Naive thymus-derived CD4-positive, alpha-beta T cell (primary cell): ENCODE data around the gene TNRC6A. TPM values are rescaled to one million over a fixed set of nuclear protein-coding genes. Genes with fewer than 3 reads are reported as not detected.

Source experiments
- ATAC-seq: fragments of 150-1000 bp; cut with Tn5 transposase; 2 replicates; pipeline ENCODE4 v1.10.0; 2021; ENCODE audit warnings: mild to moderate bottlenecking, moderate library complexity
- CTCF ChIA-PET: fragments of 350-600 bp; sonication (Branson Sonifier 250); formaldehyde crosslinking; loops from one replicate; lab custom pipeline; 2021; ENCODE audit warnings: antibody characterized with exemption; lab: Charles Lee
- POLR2A ChIA-PET: fragments of 350-600 bp; sonication (Branson Sonifier 250); formaldehyde crosslinking; loops from one replicate; lab custom pipeline; 2021; ENCODE audit warnings: antibody characterized with exemption, inconsistent platforms; lab: Charles Lee
- DNase-seq, 9 donors: peaks; one replicate each; pipeline versions ENCODE4 v3.0.0 to v3.0.0-alpha.2; 2020 to 2022; ENCODE audit warnings: mixed read lengths in 1 of 9
- H3K27ac ChIP-seq: one replicate; pipeline ENCODE4 v1.7.0; 2013; ENCODE audit warnings: mild to moderate bottlenecking, low read depth, low read length, moderate library complexity
- H3K27me3 ChIP-seq, 2 donors: one replicate each; pipeline ENCODE4 v1.7.0; 2013; ENCODE audit warnings: low read length in 2 of 2, mild to moderate bottlenecking in 2 of 2, moderate library complexity in 2 of 2; ENCODE audit not compliant: control insufficient read depth in 2 of 2, insufficient read depth in 2 of 2
- H3K36me3 ChIP-seq, 3 experiments: 1 replicate in 2 of 3; 2 replicates in 1 of 3; pipeline ENCODE4 v1.7.0; 2013; ENCODE audit warnings: low read length in 3 of 3, mild to moderate bottlenecking in 3 of 3, moderate library complexity in 1 of 3; ENCODE audit not compliant: insufficient read depth in 3 of 3, control insufficient read depth in 2 of 3
- H3K4me1 ChIP-seq, 2 donors: one replicate each; pipeline ENCODE4 v1.7.0; 2013; ENCODE audit warnings: low read length in 2 of 2, mild to moderate bottlenecking in 2 of 2, moderate library complexity in 1 of 2; ENCODE audit not compliant: control insufficient read depth in 2 of 2, insufficient read depth in 2 of 2
- H3K4me3 ChIP-seq: 2 replicates; pipeline ENCODE4 v1.7.0; 2013; ENCODE audit warnings: mild to moderate bottlenecking, low read length
- H3K9me3 ChIP-seq, 3 experiments: 1 replicate in 2 of 3; 2 replicates in 1 of 3; pipeline ENCODE4 v1.7.0; 2013; ENCODE audit warnings: low read length in 3 of 3; ENCODE audit not compliant: control insufficient read depth in 2 of 3
- H3K27ac Mint-ChIP-seq, 9 donors: one replicate each; pipeline ENCODE4 v1.8.0; 2020 to 2022; ENCODE audit warnings: mixed read lengths in 9 of 9, mild to moderate bottlenecking in 8 of 9, moderate library complexity in 5 of 9, inconsistent platforms in 2 of 9
- H3K27me3 Mint-ChIP-seq, 5 donors: one replicate each; pipeline ENCODE4 v1.8.0; 2021 to 2022; ENCODE audit warnings: mixed read lengths in 5 of 5, mild to moderate bottlenecking in 1 of 5
- H3K36me3 Mint-ChIP-seq, 5 donors: one replicate each; pipeline ENCODE4 v1.8.0; 2020 to 2022; ENCODE audit warnings: mixed read lengths in 5 of 5, mild to moderate bottlenecking in 3 of 5, inconsistent platforms in 1 of 5
- H3K4me1 Mint-ChIP-seq, 7 donors: one replicate each; pipeline ENCODE4 v1.8.0; 2020 to 2022; ENCODE audit warnings: mixed read lengths in 7 of 7, mild to moderate bottlenecking in 3 of 7, inconsistent platforms in 1 of 7
- H3K4me3 Mint-ChIP-seq, 10 donors: one replicate each; pipeline ENCODE4 v1.8.0; 2020 to 2022; ENCODE audit warnings: mild to moderate bottlenecking in 10 of 10, mixed read lengths in 10 of 10, moderate library complexity in 6 of 10, inconsistent platforms in 2 of 10
- H3K9me3 Mint-ChIP-seq, 11 donors: one replicate each; pipeline ENCODE4 v1.8.0; 2020 to 2022; ENCODE audit warnings: mixed read lengths in 11 of 11, mild to moderate bottlenecking in 4 of 11, inconsistent platforms in 1 of 11, moderate library complexity in 1 of 11
- intact Hi-C, 2 donors: fragments of 100-400 bp; cut with micrococcal nuclease; formaldehyde crosslinking; loops; one replicate each; pipeline ENCODE4 v1.15.1; 2023
- polyA plus RNA-seq, 2 donors: library from polyadenylated mRNA; unstranded; fragments of 300-500 nt; fragmentation: Illumina TruSeq; gene quantifications; one replicate each; pipeline ENCODE4 v1.2.3, GENCODE V29; 2021
- total RNA-seq, 6 experiments: library from RNA in 5 of 6; stranded (reverse) in 5 of 6; gene quantifications; 1 replicate in 5 of 6; 2 replicates in 1 of 6; pipeline ENCODE4 v1.2.3 and lab custom pipeline; 2021 to 2026

TNRC6A gene
- total RNA-seq (100 to 1,000 TPM in 1 of 5 experiments, 10 to 100 TPM in 4; 46.9 to 110 (median 77.8) TPM), polyA plus RNA-seq (10 to 100 TPM; 13.4 to 19.8 TPM), total RNA-seq (lab: John Stamatoyannopoulos, UW) (201 reads per million, percentile 93 among the genes with 10 or more reads in this experiment)

DNA sequence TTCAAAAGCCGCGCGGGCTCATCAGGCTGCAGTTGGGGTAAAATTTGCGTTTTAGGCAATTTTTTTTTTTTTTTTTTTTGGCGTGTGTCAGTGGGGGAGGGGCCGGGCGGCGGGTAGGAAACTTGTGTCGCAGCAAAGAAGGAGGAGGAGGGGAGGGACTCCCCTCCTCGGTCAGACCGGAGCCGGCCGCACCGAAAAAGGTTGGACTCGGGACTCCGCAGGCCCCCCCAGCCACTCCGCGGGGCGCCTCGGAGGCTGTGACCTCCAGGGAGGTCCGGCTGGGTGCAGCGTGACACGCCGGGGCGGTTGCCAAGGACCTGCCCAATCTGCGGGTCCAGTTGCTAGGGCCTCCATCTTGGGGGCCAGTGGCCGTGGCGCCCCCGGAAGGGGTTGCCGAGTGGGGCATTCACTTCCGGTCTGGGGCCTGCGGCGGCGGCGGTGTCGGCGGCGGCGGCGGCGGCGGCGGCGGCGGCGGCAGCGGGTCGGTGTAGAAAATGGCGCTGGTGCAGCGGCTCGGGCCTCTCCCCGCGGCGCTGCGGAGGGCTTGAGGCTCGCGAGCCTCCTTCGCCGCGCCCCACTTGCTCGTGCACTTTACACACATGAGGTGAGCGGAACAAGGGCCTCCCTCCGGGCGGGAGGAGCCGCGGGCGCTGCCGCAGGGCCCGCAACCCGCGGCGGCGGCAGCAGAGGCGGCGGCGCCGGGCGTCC, at the start of gene TNRC6A:
Gene TNRC6A, plus strand, starts transcription at position 409 of the 708 bp plus-strand sequence. Its CDS starts 191 bp downstream, at position 600.
- peak within 1 kb of the TSS; percentile 98 for H3K27ac ChIP-seq
- peaks cover 0 to 10% (median 0%) of the 10 kb centered on the region in 11 donors for H3K9me3 Mint-ChIP-seq
- ATAC-seq: peak; percentile 88
- H3K4me3 ChIP-seq: peak within 1 kb of the TSS; percentile 90
- H3K4me3 Mint-ChIP-seq: peak within 1 kb of the TSS; percentile 89 to 100 (median 96)
- ChIA-PET CTCF (no interaction called here), POLR2A (interaction anchor here (0.6 to 1.5 kb wide), 9 partner anchors 8 to 191 kb away, joined by 3 to 8 read pairs (median 5); partner anchors contain the start of gene RBBP6)
- H3K27me3 Mint-ChIP-seq: peaks cover 0 to 6% (median 0%) of the 10 kb centered on the region in 5 donors
- peaks cover 0 to 11% (median 0%) of the 10 kb centered on the region in 3 experiments for H3K36me3 ChIP-seq
- H3K27me3 ChIP-seq: no peaks in the 10 kb centered on the region
- intact Hi-C loops: loop anchor here (1.0 to 10.0 kb wide), 4 partner anchors 78 to 528 kb away; partner anchors contain the start of genes ZKSCAN2 (in 2 of the 2), ARHGAP17 (in 1 of the 2) and RBBP6 (in 1 of the 2)
- peak; percentile 68 to 86 (median 78) for DNase-seq
- H3K27ac Mint-ChIP-seq: peak within 1 kb of the TSS; percentile 93 to 100 (median 98)
- no peaks in the 10 kb centered on the region for H3K9me3 ChIP-seq
- H3K4me1 ChIP-seq: peaks cover 17 to 20% of the 10 kb centered on the region in 2 donors
- peaks cover 30 to 55% (median 45%) of the 10 kb centered on the region in 7 donors for H3K4me1 Mint-ChIP-seq
- H3K36me3 Mint-ChIP-seq: peaks cover 0 to 18% (median 14%) of the 10 kb centered on the region in 5 donors

- H3K9me3 ChIP-seq: no peaks in the 10 kb centered on the region
- H3K4me3 ChIP-seq: no peak overlapping the region
- no peaks in the 10 kb centered on the region for H3K27me3 ChIP-seq
- Mint-ChIP-seq H3K27me3 (peaks cover 0 to 10% (median 6%) of the 10 kb centered on the region in 5 donors), H3K4me1 (peaks cover 0 to 8% (median 0%) of the 10 kb centered on the region in 7 donors), H3K27ac (no peak overlapping the region), H3K9me3 (no peaks in the 10 kb centered on the region), H3K36me3 (no peaks in the 10 kb centered on the region), H3K4me3 (no peak overlapping the region)
- no peak overlapping the region for H3K27ac ChIP-seq
- ChIA-PET CTCF (no interaction called here), POLR2A (no interaction called here)
- no peaks in the 10 kb centered on the region for H3K4me1 ChIP-seq
- DNase-seq (no peak), ATAC-seq (no peak)
- intact Hi-C loops: no loop called here
- no peaks in the 10 kb centered on the region for H3K36me3 ChIP-seq
Observed at GRCh38 chr16:24681793-24682192, 47.7 kb upstream of the TNRC6A start.

GRCh38 chr16:24683250-24683649, 46.2 kb upstream of the TNRC6A start:
- intact Hi-C loops: no loop called here
- peaks cover 0 to 8% (median 0%) of the 10 kb centered on the region in 7 donors for H3K4me1 Mint-ChIP-seq
- Histone ChIP-seq H3K27me3 (no peaks in the 10 kb centered on the region), H3K4me1 (no peaks in the 10 kb centered on the region), H3K4me3 (no peak overlapping the region), H3K27ac (no peak overlapping the region), H3K36me3 (no peaks in the 10 kb centered on the region), H3K9me3 (no peaks in the 10 kb centered on the region)
- DNase-seq (no peak), ATAC-seq (no peak)
- no peak overlapping the region for H3K4me3 Mint-ChIP-seq
- CTCF ChIA-PET: interaction anchor here (0.5 to 0.6 kb wide), 2 partner anchors 18 to 35 kb away, joined by 3 read pairs; no protein-coding TSS in a partner anchor
- no peak overlapping the region for H3K27ac Mint-ChIP-seq
- H3K27me3 Mint-ChIP-seq: peaks cover 0 to 9% (median 4%) of the 10 kb centered on the region in 5 donors
- no peaks in the 10 kb centered on the region for H3K36me3 Mint-ChIP-seq
- POLR2A ChIA-PET: no interaction called here
- H3K9me3 Mint-ChIP-seq: peaks cover 0 to 4% (median 0%) of the 10 kb centered on the region in 11 donors

DNA sequence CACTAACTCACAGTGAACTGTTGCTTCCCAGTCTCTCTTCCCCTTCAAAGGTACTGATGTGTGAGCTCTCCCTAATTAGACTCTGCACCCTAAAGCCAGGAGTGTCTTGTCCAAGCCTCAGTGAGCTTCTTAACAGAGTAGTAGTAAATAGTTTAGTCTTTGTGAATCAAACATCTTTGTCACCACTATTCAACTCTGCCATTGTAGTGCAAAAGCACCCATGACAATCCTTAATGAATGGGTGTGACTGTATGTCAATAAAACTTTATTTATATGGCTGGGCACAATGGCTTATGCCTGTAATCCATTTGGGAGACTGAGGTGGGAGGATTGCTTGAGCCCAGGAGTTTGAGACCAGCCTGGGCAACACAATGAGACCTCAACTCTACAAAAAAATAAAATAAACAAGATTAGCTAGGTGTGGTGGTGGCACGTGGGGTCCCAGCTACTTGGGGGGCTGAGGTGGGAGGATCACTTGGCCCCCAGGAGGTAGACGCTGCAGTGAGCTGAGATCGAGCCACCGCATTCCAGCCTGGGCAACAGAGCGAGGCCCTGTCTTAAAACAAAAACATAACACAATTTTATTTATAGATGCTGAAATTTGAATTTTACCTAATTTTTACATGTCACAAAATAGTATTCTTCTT, 45.5 kb upstream of the TNRC6A start:
- POLR2A ChIA-PET: no interaction called here
- Histone ChIP-seq H3K27ac (no peak overlapping the region), H3K27me3 (no peaks in the 10 kb centered on the region), H3K4me3 (no peak overlapping the region), H3K36me3 (no peaks in the 10 kb centered on the region), H3K4me1 (no peaks in the 10 kb centered on the region), H3K9me3 (no peaks in the 10 kb centered on the region)
- Mint-ChIP-seq H3K4me1 (peaks cover 0 to 8% (median 0%) of the 10 kb centered on the region in 7 donors), H3K27me3 (peaks cover 0 to 13% (median 4%) of the 10 kb centered on the region in 5 donors), H3K9me3 (peaks cover 0 to 4% (median 0%) of the 10 kb centered on the region in 11 donors), H3K4me3 (no peak overlapping the region), H3K36me3 (no peaks in the 10 kb centered on the region), H3K27ac (no peak overlapping the region)
- CTCF ChIA-PET: interaction anchor here (0.6 kb wide), 1 partner anchor 19 kb away, joined by 3 read pairs; no protein-coding TSS in a partner anchor
- no peak for DNase-seq
- ATAC-seq: no peak
- intact Hi-C loops: no loop called here

DNA sequence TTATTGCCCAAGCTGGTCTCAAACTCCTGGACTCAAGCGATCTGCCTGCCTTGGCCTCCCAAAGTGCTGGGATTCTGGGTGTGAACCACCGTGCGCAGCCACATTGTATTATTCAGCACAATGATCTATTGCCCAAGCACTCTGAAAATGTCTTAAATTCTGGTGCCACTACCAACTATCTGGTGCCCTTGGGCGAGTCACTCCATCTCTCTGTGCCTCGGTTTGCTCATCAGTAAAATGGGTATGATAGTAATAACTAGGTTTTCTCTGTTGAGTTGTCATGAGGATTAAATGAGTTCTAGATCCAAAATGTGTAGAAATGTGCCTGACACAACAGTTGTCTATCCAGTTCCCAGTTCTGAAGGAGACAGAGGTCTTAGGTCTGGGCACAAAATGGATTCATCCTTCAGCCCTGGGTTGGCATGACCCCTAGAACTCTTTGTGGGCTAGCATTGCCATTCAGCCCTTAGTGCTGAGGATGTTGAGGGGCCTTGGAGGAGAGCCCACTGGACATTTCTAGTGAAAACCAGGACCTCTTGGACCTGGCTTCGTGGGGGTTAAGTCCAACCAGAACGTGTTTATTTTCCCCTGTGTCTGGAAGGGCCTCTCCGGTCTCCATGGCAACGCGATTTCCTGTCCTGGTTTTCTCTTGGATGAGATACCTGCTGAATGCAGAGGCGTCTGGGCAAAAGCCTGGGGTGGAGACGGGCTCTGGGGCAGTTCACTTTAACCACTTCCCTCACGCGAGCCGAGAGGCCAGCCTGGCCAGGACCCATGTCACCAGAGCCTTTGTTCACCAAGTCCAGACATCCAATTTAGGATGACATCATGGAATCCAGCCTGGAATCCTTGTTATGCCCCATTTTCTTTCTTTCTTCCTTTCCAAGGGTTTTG, 43.7 kb upstream of the TNRC6A start:
- ChIA-PET POLR2A (no interaction called here), CTCF (no interaction called here)
- no peak overlapping the region for H3K27ac ChIP-seq
- H3K4me3 ChIP-seq: no peak overlapping the region
- H3K9me3 ChIP-seq: no peaks in the 10 kb centered on the region
- DNase-seq: no peak
- H3K36me3 ChIP-seq: no peaks in the 10 kb centered on the region
- intact Hi-C loops: no loop called here
- peaks cover 0 to 4% (median 0%) of the 10 kb centered on the region in 11 donors for H3K9me3 Mint-ChIP-seq
- H3K27me3 ChIP-seq: no peaks in the 10 kb centered on the region
- no peaks in the 10 kb centered on the region for H3K36me3 Mint-ChIP-seq
- H3K4me3 Mint-ChIP-seq: no peak overlapping the region
- H3K4me1 ChIP-seq: no peaks in the 10 kb centered on the region
- H3K27me3 Mint-ChIP-seq: peaks cover 0 to 17% (median 8%) of the 10 kb centered on the region in 5 donors
- H3K4me1 Mint-ChIP-seq: peaks cover 0 to 8% (median 0%) of the 10 kb centered on the region in 7 donors
- no peak overlapping the region for H3K27ac Mint-ChIP-seq
- ATAC-seq: no peak

DNA sequence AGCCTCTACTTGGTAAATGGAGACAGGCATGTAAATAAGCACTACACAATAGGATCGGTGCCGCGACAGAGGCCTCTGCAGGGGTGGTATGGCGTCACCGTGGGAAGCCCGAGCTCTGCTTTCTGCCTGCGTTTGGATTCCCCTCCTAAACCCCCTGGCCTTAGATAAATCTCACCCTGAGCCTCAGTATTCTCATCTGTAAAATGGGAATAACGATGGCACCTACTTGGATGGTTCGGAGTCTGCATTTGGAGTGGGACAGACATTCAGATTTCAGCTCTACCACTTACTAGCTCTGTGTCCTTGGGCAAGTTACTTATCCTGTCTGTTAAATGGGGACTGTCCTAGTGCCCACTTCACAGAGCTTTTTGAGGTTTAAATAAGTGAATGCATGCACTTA, 42.8 kb upstream of the TNRC6A start:
- no peak overlapping the region for H3K4me3 Mint-ChIP-seq
- peaks cover 0 to 17% (median 12%) of the 10 kb centered on the region in 5 donors for H3K27me3 Mint-ChIP-seq
- ChIA-PET POLR2A (no interaction called here), CTCF (no interaction called here)
- Histone ChIP-seq H3K4me3 (no peak overlapping the region), H3K27me3 (no peaks in the 10 kb centered on the region), H3K9me3 (no peaks in the 10 kb centered on the region), H3K4me1 (no peaks in the 10 kb centered on the region), H3K36me3 (no peaks in the 10 kb centered on the region), H3K27ac (no peak overlapping the region)
- H3K36me3 Mint-ChIP-seq: no peaks in the 10 kb centered on the region
- intact Hi-C loops: no loop called here
- DNase-seq (no peak), ATAC-seq (no peak)
- H3K4me1 Mint-ChIP-seq: peaks cover 0 to 8% (median 0%) of the 10 kb centered on the region in 7 donors
- no peak overlapping the region for H3K27ac Mint-ChIP-seq
- peaks cover 0 to 4% (median 0%) of the 10 kb centered on the region in 11 donors for H3K9me3 Mint-ChIP-seq
